Effector memory CD4-positive, alpha-beta T cell (primary cell): ENCODE measurements around the gene TCF23.
A peak's percentile ranks its signal among the peaks of the same experiment; 100 is the strongest.
"Not testable (repeated sequence)": the region's sequence is repeated elsewhere in the genome, so short reads cannot be mapped to it uniquely, and the experiment has no call there.

ENCODE experiments used
- DNase-seq, 3 donors: peaks; one replicate each; pipeline ENCODE4 v3.0.0-alpha.2; 2020
- H3K27ac ChIP-seq: 2 replicates; pipeline ENCODE4 v1.7.0; 2013; ENCODE audit warnings: mild to moderate bottlenecking, low read length, moderate library complexity; ENCODE audit not compliant: insufficient read depth, poor library complexity, severe bottlenecking
- H3K27me3 ChIP-seq: replicated peaks from 2 replicates; pipeline ENCODE4 v1.7.0; 2013; ENCODE audit warnings: mild to moderate bottlenecking, low read length; ENCODE audit not compliant: insufficient read depth, control insufficient read depth, poor library complexity, severe bottlenecking
- H3K36me3 ChIP-seq: 2 replicates; pipeline ENCODE4 v1.7.0; 2013; ENCODE audit warnings: mild to moderate bottlenecking, low read length, moderate library complexity; ENCODE audit not compliant: control insufficient read depth, insufficient read depth
- H3K4me1 ChIP-seq: 2 replicates; pipeline ENCODE4 v1.7.0; 2013; ENCODE audit warnings: low read length, mild to moderate bottlenecking; ENCODE audit not compliant: control insufficient read depth, insufficient read depth, poor library complexity, severe bottlenecking
- H3K4me3 ChIP-seq: 2 replicates; pipeline ENCODE4 v1.7.0; 2013; ENCODE audit warnings: low read length, low read depth, mild to moderate bottlenecking; ENCODE audit not compliant: insufficient read depth, poor library complexity, severe bottlenecking
- H3K9me3 ChIP-seq: 2 replicates; pipeline ENCODE4 v1.7.0; 2013; ENCODE audit warnings: mild to moderate bottlenecking, low read length, moderate library complexity; ENCODE audit not compliant: control insufficient read depth

Gene TCF23

DNA sequence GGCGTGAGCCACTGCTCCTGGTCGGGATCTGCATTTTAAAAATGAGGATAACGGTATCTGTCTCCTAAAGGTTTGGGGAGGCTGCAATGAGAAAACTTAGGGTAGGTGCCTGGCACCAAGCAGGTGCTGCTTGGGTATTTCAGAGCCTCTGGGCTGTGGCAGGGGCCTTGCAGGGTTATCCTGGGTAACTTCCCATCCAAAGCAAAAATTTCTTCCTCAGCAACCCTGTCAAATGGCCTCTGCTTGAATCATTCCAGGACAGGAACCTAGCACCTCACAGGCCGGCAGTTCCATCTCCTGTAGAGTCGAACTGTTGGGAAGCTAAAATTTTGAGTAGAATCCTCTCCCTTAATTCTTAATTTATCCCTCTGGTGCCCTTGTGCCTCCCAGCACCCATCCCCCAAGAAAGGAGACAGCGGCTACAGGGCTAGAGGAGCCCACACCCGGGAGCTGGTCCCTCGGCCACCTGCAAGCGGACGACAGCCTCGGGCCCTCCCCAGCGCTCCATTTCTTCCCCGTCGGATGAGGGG lies 30.7 kb upstream of the TCF23 start:
- Histone ChIP-seq H3K27ac (no peak overlapping the region), H3K9me3 (no peaks in the 10 kb centered on the region), H3K36me3 (no peaks in the 10 kb centered on the region), H3K4me1 (peaks cover 11% of the 10 kb centered on the region), H3K27me3 (peaks cover 19% of the 10 kb centered on the region), H3K4me3 (peak overlapping the region; percentile 22)
- no peak for DNase-seq

- H3K36me3 ChIP-seq, result no peaks in the 10 kb centered on the region
- peaks cover 14% of the 10 kb centered on the region for H3K4me1 ChIP-seq
- peaks cover 19% of the 10 kb centered on the region for H3K27me3 ChIP-seq
- DNase-seq, result no peak
- H3K9me3 ChIP-seq, result no peaks in the 10 kb centered on the region
- H3K27ac ChIP-seq, result no peak within 1 kb of the TSS
- H3K4me3 ChIP-seq, result peak within 1 kb of the TSS; percentile 22
Measured at GRCh38 chr2:27118525-27119329, 30.1 kb upstream of the TCF23 start, which contains the start of gene CGREF1. TSS of gene CGREF1 (minus strand) at chr2:27119128. CDS start at chr2:27104366, 14,762 bp downstream.

GRCh38 chr2:27119330-27119670 lies 29.5 kb upstream of the TCF23 start:
- H3K9me3 ChIP-seq, DNase-seq, H3K36me3 ChIP-seq, H3K27ac ChIP-seq, H3K4me3 ChIP-seq: not testable (repeated sequence)
- Histone ChIP-seq H3K4me1 (peaks cover 17% of the 10 kb centered on the region), H3K27me3 (peaks cover 19% of the 10 kb centered on the region)

DNA sequence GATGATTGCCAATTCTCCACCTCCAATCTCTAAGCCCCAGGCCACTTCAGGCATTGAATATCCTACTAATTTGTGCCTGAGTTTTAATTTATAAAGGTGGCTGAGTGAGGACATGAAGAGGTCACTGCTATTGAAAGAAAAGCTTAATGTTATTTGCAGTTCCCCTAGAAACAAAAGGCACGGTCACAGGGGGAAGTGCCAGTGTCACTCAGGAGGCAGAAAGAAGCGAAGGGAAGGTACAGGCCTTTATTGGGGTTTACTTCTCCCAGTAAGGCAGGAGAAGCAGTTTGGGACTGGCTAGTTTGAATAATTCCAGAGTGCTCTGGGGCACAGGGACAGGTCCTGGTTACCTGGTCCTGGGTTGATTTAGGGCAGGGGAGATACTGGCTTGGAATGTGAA lies 26.9 kb upstream of the TCF23 start:
- Histone ChIP-seq H3K36me3 (no peaks in the 10 kb centered on the region), H3K4me3 (no peak overlapping the region), H3K9me3 (no peaks in the 10 kb centered on the region), H3K27me3 (peaks cover 19% of the 10 kb centered on the region), H3K4me1 (peaks cover 17% of the 10 kb centered on the region), H3K27ac (no peak overlapping the region)
- DNase-seq, result no peak

DNA sequence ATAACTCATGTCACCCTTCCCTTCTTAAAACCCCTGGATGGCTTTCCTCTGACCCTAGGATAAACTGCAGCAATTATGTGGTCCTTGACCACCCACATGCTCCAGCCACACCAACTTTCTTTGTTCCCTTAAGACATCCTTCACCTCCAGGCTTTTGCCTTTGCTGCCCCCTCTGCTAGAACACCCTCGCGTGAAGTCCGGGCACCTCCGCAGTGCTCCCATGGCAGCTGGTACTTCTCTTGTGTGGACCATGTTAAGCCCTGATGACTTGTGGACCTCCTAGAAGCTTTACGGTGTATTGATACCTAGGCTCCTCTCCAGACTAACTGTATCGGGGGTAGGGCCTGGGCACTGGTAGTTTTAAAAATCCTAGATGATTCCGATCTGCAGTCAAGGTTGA lies 26.0 kb upstream of the TCF23 start:
- Histone ChIP-seq H3K4me1 (peaks cover 17% of the 10 kb centered on the region), H3K27ac (no peak overlapping the region), H3K4me3 (peak overlapping the region; percentile 85), H3K27me3 (peaks cover 18% of the 10 kb centered on the region), H3K36me3 (no peaks in the 10 kb centered on the region), H3K9me3 (no peaks in the 10 kb centered on the region)
- no peak for DNase-seq

DNA sequence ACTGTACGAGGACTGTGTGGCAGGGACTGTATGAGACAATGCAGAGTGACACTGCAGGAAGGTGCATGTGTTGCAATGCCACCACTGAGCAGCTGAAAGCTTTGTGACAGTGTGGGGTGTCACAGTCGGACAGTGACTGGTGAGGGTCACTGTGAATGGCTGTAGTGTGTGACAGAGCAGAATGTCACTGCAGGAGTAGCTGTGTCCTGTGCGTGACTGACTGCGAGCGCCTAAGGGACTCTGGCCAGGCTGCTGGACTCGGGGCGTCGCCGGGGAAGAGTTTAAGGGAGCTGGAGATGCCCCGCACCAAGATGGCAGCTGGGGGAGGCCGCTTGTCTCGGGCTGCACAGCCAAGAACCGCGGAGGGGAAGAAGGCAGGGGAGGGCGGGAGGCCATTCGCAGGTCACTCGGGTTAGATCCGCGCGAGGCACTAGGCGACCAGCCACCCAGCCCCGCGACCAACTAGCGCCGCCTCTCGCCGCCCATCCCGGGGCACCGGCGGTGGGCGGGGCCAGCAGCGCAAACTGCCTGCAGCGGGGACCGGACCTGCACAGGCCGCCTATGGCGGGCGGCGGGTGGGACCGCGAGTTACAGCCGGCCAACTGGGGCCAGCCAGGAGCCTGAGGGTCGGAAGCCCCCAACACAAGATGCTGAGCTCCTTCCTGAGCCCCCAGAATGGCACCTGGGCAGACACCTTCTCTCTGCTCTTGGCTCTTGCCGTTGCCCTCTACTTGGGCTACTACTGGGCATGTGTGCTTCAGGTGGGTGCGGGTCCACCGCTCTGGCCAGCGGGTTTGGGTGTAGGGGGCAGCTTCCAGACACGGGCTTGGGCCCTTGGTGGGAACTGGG lies 25.3 kb upstream of the TCF23 start, which contains the start of gene ABHD1:
TSS of gene ABHD1 (plus strand) at position 514 of the 849 bp plus-strand sequence. CDS start at position 648, 134 bp downstream.
- Histone ChIP-seq H3K4me3 (peak within 1 kb of the TSS; percentile 85), H3K27me3 (peaks cover 11% of the 10 kb centered on the region), H3K4me1 (peaks cover 13% of the 10 kb centered on the region), H3K36me3 (no peaks in the 10 kb centered on the region), H3K9me3 (no peaks in the 10 kb centered on the region), H3K27ac (peak within 1 kb of the TSS; percentile 55)
- DNase-seq, result peak; percentile 55 to 68 (median 61)

GRCh38 chr2:27125104-27125503 lies 23.7 kb upstream of the TCF23 start:
- Histone ChIP-seq H3K4me3 (no peak overlapping the region), H3K27me3 (peaks cover under 1% of the 10 kb centered on the region), H3K27ac (no peak overlapping the region), H3K36me3 (peaks cover 11% of the 10 kb centered on the region), H3K9me3 (no peaks in the 10 kb centered on the region), H3K4me1 (peaks cover 9% of the 10 kb centered on the region)
- DNase-seq, result no peak

DNA sequence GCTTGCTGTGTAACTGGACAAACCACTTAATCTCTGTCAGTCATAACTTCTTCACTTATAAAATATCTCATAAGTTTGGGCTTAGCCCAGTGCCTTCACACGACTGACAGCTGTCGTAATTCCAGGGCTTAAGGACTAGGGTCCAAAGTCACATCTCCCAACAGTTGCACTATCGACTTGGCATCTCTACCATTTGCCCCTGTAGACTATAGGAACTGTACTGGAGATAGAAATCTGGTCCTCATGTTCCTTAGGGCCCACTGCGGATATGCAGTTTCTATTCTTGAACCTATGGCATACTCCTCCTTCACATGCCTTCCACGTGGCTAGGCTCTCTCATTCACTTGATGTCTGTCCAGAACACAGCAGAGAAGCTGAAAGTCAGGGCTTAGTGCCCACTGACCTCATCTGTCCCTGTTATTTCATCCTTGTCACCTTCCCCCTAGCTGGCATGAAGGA lies 22.5 kb upstream of the TCF23 start:
- DNase-seq, result no peak
- no peak overlapping the region for H3K27ac ChIP-seq
- peaks cover 19% of the 10 kb centered on the region for H3K36me3 ChIP-seq
- H3K9me3 ChIP-seq, result no peaks in the 10 kb centered on the region
- no peak overlapping the region for H3K4me3 ChIP-seq
- peaks cover 9% of the 10 kb centered on the region for H3K4me1 ChIP-seq
- no peaks in the 10 kb centered on the region for H3K27me3 ChIP-seq

DNA sequence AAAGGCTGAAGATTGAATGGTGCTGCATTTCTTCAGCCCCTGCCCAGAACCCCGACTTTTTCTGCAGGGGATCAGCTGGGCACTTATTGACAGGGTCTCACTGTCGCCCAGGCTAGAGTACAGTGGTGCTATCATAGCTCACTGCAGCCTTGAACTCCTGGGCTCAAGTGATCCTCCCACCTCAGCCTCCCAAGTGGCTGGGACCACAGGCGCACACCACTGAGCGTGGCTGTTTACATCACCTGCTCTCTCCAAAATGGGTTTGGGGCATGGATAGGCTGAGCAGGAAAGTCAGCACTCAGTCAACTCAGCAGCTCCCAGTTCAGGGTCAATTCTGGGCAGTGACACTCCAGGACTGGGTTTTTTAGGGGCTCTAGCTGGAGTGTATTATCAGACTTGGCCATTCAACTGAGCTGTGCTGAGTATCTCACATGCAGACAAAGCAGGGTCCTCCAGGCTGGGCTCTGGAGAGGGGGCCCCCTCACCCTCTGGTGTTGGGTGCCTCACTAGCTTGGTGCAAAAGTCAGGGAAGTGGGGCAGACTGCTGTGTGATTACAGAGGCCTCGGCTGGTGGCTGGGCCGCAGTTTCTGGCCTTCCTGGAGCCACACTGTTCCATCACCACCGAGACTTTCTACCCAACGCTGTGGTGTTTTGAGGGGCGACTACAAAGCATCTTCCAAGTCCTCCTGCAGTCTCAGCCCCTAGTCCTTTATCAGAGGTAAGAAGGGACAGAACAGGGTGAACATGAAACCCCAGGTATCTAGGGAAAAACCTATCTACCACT lies 20.7 kb upstream of the TCF23 start:
- Histone ChIP-seq H3K36me3 (peaks cover 27% of the 10 kb centered on the region), H3K27me3 (no peaks in the 10 kb centered on the region), H3K27ac (no peak overlapping the region), H3K9me3 (no peaks in the 10 kb centered on the region), H3K4me3 (no peak overlapping the region), H3K4me1 (peaks cover 10% of the 10 kb centered on the region)
- DNase-seq, result no peak
